Measurements from ENCODE around the gene MYO10. TPM values are rescaled to one million over a fixed set of nuclear protein-coding genes. Genes with fewer than 3 reads are reported as not detected.

The MYO10 gene
- total RNA-seq, 4 donors from 2014 or later, result 3.4 to 28.7 (median 13.4) TPM

DNA sequence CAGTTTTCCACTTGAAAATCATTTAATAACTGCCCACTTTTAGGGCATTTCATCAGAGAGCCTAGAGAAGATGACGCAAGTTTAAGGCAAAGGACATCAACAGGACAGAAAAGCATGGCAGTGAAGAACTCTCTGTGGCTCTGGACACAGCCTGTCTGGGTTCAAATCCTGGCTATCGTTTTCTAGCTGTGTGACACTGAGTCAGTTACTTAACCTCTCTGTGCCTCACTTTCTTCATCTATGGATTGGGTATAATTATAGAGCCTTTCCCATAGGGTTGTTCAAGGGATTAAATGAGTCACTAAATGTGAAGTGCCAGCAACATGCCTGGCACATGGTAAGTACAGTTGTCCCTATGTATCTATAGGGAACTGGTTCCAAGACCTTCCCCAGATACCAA lies 6.7 kb downstream of the MYO10 start:
- Histone ChIP-seq H3K27me3 (peaks cover 0 to 26% (median 22%) of the 10 kb centered on the region in 3 donors), H3K4me3 (no peak overlapping the region), H3K27ac (no peak overlapping the region), H3K36me3 (no peaks in the 10 kb centered on the region), H3K9me3 (no peaks in the 10 kb centered on the region), H3K4me1 (no peaks in the 10 kb centered on the region)
- intact Hi-C loops (cut with DNase I; ENCODE audit: low total_unique reads), result no loop called here
- in situ Hi-C loops (cut with MboI; ENCODE audit: low sequenced_read_pairs in 4 of 4), result loop anchor here in 1 of 4 donors (25.0 kb wide), 1 partner anchor 258 kb away; no protein-coding TSS in a partner anchor
- DNase-seq (no peak), ATAC-seq (no peak)
- TF ChIP-seq, protein P1, sequence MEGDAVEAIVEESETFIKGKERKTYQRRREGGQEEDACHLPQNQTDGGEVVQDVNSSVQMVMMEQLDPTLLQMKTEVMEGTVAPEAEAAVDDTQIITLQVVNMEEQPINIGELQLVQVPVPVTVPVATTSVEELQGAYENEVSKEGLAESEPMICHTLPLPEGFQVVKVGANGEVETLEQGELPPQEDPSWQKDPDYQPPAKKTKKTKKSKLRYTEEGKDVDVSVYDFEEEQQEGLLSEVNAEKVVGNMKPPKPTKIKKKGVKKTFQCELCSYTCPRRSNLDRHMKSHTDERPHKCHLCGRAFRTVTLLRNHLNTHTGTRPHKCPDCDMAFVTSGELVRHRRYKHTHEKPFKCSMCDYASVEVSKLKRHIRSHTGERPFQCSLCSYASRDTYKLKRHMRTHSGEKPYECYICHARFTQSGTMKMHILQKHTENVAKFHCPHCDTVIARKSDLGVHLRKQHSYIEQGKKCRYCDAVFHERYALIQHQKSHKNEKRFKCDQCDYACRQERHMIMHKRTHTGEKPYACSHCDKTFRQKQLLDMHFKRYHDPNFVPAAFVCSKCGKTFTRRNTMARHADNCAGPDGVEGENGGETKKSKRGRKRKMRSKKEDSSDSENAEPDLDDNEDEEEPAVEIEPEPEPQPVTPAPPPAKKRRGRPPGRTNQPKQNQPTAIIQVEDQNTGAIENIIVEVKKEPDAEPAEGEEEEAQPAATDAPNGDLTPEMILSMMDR (IDR thresholded peaks at IDR 0.05 in 4 of 5, conservative IDR thresholded peaks at IDR 0.05 in 1 of 5), result no peak
- no peak for TF ChIP-seq POLR2A (IDR thresholded peaks at IDR 0.05)

DNA sequence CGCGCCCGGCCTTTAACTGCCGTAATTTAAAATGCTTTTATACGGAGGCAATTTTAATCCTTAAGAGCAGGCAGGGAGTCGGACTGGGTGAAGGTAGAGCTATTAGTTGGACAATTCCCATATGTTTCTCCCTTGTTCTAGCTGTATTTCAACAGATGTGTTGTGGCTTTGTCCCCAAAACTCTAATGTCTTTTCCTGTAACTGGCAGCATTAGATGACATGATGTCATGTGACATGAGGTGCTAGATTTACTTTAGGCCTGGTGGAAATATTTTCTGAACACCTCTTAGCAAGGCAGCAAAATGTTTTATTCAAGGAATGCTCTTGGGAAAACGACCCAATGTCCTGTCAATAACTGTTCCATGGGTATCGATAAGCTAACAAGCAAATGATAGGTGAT lies 8.5 kb downstream of the MYO10 start:
- intact Hi-C loops (cut with DNase I; ENCODE audit: low total_unique reads) (no loop called here), in situ Hi-C loops (cut with MboI; ENCODE audit: low sequenced_read_pairs in 4 of 4) (loop anchor here in 1 of 4 donors (25.0 kb wide), 1 partner anchor 260 kb away; no protein-coding TSS in a partner anchor)
- Histone ChIP-seq H3K27me3 (peaks cover 0 to 10% (median 5%) of the 10 kb centered on the region in 3 donors), H3K4me1 (no peaks in the 10 kb centered on the region), H3K27ac (no peak overlapping the region), H3K36me3 (no peaks in the 10 kb centered on the region), H3K9me3 (no peaks in the 10 kb centered on the region), H3K4me3 (no peak overlapping the region)
- ATAC-seq (no peak), DNase-seq (no peak)
- no peak for TF ChIP-seq POLR2A (IDR thresholded peaks at IDR 0.05)
- TF ChIP-seq, protein P1 (IDR thresholded peaks at IDR 0.05 in 4 of 5, conservative IDR thresholded peaks at IDR 0.05 in 1 of 5), result no peak

DNA sequence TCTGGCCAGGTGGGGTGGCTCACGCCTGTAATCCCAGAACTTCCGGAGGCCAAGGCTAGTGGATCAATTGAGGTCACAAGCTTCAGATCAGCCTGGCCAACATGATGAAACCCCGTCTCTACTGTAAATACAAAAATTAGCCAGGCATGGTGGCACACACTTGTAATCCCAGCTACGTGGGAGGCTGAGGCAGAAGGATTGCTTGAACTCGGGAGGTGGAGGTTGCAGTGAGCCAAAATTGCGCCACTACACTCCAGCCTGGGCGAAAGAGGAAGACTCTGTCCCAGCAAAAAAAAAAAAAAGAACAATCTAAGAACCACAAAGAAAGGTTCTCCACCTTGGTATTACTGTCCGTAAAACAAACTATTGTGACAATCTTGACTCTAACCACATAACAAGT lies 9.7 kb downstream of the MYO10 start:
- peaks cover 0 to 2% (median 0%) of the 10 kb centered on the region in 3 donors for H3K27me3 ChIP-seq
- no peak for ATAC-seq
- intact Hi-C loops (cut with DNase I; ENCODE audit: low total_unique reads), result no loop called here
- no peak overlapping the region for H3K4me3 ChIP-seq
- no peaks in the 10 kb centered on the region for H3K36me3 ChIP-seq
- H3K27ac ChIP-seq, result no peak overlapping the region
- no peaks in the 10 kb centered on the region for H3K9me3 ChIP-seq
- DNase-seq, result no peak
- TF ChIP-seq, protein P1 (IDR thresholded peaks at IDR 0.05 in 4 of 5, conservative IDR thresholded peaks at IDR 0.05 in 1 of 5), result no peak
- no peak for TF ChIP-seq POLR2A (IDR thresholded peaks at IDR 0.05)
- in situ Hi-C loops (cut with MboI; ENCODE audit: low sequenced_read_pairs in 4 of 4), result loop anchor here in 1 of 4 donors (25.0 kb wide), 1 partner anchor 261 kb away; no protein-coding TSS in a partner anchor
- no peaks in the 10 kb centered on the region for H3K4me1 ChIP-seq

DNA sequence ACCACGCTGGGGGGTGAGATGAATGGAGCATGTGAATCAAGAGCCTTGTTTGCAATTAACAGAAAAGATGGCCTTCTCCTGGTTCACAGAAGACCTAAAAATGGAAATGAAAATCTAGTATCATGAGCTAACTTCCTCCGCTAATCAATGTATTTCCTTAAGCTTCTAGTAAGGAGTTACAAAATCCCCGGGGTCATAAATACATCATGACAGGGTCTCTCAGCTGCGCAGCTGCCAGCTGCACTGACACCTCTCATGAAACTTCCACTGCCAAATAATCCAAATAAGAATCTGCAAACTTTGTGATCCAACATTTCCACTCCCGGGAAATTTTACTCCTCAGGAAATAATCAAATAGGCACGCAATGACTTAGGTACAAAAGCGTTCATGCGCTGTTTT lies 11.9 kb downstream of the MYO10 start:
- Histone ChIP-seq H3K4me1 (no peaks in the 10 kb centered on the region), H3K27ac (no peak overlapping the region), H3K27me3 (peaks cover 0 to under 1% (median 0%) of the 10 kb centered on the region in 3 donors), H3K9me3 (no peaks in the 10 kb centered on the region), H3K36me3 (no peaks in the 10 kb centered on the region), H3K4me3 (no peak overlapping the region)
- ATAC-seq (no peak), DNase-seq (no peak)
- no peak for TF ChIP-seq POLR2A (IDR thresholded peaks at IDR 0.05)
- TF ChIP-seq, protein P1 (IDR thresholded peaks at IDR 0.05 in 4 of 5, conservative IDR thresholded peaks at IDR 0.05 in 1 of 5), result no peak
- in situ Hi-C loops (cut with MboI; ENCODE audit: low sequenced_read_pairs in 4 of 4) (no loop called here), intact Hi-C loops (cut with DNase I; ENCODE audit: low total_unique reads) (no loop called here)

DNA sequence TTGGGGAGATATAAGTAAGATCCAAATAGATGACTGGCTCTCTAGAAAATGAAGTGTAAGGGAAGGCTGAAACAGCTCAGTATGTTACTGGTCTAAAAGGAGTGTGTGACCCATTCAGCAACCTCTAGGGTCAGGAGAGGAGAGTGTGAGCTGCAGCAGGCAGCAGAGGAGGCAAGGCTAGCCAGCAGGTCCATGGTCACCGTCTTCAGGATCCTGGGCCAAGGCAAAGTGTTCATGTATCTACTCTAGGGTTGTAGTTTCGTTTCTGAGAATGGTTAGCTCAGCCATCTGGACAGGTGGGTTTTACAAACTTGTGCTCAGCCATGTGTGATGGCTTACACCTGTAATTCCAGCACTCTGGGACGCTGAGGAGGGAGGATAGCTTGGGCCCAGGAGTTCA lies 13.7 kb downstream of the MYO10 start:
- intact Hi-C loops (cut with DNase I; ENCODE audit: low total_unique reads), result no loop called here
- Histone ChIP-seq H3K27ac (no peak overlapping the region), H3K27me3 (no peaks in the 10 kb centered on the region), H3K36me3 (no peaks in the 10 kb centered on the region), H3K9me3 (no peaks in the 10 kb centered on the region), H3K4me1 (no peaks in the 10 kb centered on the region), H3K4me3 (no peak overlapping the region)
- in situ Hi-C loops (cut with MboI; ENCODE audit: low sequenced_read_pairs in 4 of 4), result no loop called here
- no peak for TF ChIP-seq POLR2A (IDR thresholded peaks at IDR 0.05)
- TF ChIP-seq, protein P1 (IDR thresholded peaks at IDR 0.05 in 4 of 5, conservative IDR thresholded peaks at IDR 0.05 in 1 of 5), result no peak
- ATAC-seq (no peak), DNase-seq (no peak)
